Activated CD8-positive, alpha-beta T cell treated with anti-CD3 and anti-CD28 coated beads for 36 hours (primary cell): Measurements from ENCODE around the gene PTPRJ. TPM values are rescaled to one million over a fixed set of nuclear protein-coding genes. Genes with fewer than 3 reads are reported as not detected.
A peak's percentile ranks its signal among the peaks of the same experiment; 100 is the strongest.

Source experiments
- ATAC-seq: fragments of 200-7000 bp; cut with Tn5 transposase; one replicate; pipeline ENCODE4 v1.10.0; 2021; ENCODE audit warnings: mild to moderate bottlenecking, moderate library complexity
- CTCF ChIA-PET: fragments of 350-600 bp; sonication (Branson Sonifier 250); formaldehyde crosslinking; loops from one replicate; lab custom pipeline; 2021; ENCODE audit warnings: antibody characterized with exemption; lab: Charles Lee
- POLR2A ChIA-PET: fragments of 350-600 bp; sonication (Branson Sonifier 250); formaldehyde crosslinking; loops from one replicate; lab custom pipeline; 2021; ENCODE audit warnings: antibody characterized with exemption; lab: Charles Lee
- DNase-seq: peaks from one replicate; pipeline ENCODE4 v3.0.0-alpha.2; 2020
- H3K27ac Mint-ChIP-seq: one replicate; pipeline ENCODE4 v1.8.0; 2021; ENCODE audit warnings: mild to moderate bottlenecking, mixed read lengths
- H3K27me3 Mint-ChIP-seq: one replicate; pipeline ENCODE4 v1.8.0; 2021; ENCODE audit warnings: mixed read lengths
- H3K36me3 Mint-ChIP-seq: one replicate; pipeline ENCODE4 v1.8.0; 2021; ENCODE audit warnings: low read depth, mixed read lengths
- H3K4me1 Mint-ChIP-seq: one replicate; pipeline ENCODE4 v1.8.0; 2021; ENCODE audit warnings: low read depth, mixed read lengths
- H3K4me3 Mint-ChIP-seq: one replicate; pipeline ENCODE4 v1.8.0; 2021; ENCODE audit warnings: mild to moderate bottlenecking, moderate library complexity, mixed read lengths
- H3K9me3 Mint-ChIP-seq: one replicate; pipeline ENCODE4 v1.8.0; 2021; ENCODE audit warnings: mixed read lengths
- intact Hi-C: fragments of 100-400 bp; cut with micrococcal nuclease; formaldehyde crosslinking; loops from one replicate; pipeline ENCODE4 v1.10.0; 2022
- total RNA-seq, 2 experiments: library from RNA; stranded (reverse); gene quantifications; one replicate each; pipeline ENCODE4 v1.2.3, GENCODE V29; 2021
- TF ChIP-seq, protein P1 (sequence below): fragments of 200-600 bp; IDR thresholded peaks from one replicate; pipeline ENCODE4 v1.8.0; 2022; ENCODE audit warnings: antibody characterized with exemption, mild to moderate bottlenecking

Gene PTPRJ
- total RNA-seq, 2 experiments from 2014 or later, result 21.5 to 23.4 TPM

DNA sequence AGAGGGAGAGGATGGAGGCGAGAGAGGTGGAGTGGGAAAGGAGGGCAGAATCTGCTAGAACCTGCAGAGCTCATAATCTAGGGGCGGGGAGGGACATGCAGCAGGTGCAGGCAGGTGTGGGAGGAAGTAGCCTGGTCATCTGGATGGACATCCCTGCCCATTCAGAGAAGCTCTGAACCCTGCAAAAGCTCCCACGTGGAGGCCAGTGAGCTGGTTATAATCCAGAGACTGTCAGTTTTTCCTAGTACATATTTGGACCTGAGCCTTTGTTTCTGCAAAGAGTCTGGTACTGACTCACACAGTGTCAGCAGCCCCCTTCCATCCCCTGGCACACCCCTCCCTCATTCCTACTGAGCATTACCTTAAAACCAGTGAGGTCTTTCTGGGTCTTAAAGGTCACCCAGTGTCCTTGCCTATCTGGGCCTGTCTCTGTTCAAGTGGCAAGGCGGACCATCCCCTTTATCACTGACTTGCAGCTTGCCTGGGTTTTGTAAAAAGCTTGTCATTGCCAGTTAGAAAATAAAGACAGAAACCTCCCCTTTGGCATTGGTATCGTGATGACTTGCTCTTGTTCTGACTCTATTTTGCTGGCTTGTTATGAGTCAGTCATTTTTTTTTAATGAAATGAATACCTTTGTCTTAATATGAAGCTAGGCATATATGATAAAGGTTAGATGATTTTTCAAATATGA is 26.1 kb downstream of the PTPRJ start:
- Mint-ChIP-seq H3K27me3 (no peaks in the 10 kb centered on the region), H3K4me3 (peak overlapping the region; percentile 57), H3K27ac (peak overlapping the region; percentile 98), H3K36me3 (peaks cover 2% of the 10 kb centered on the region), H3K4me1 (peaks cover 75% of the 10 kb centered on the region), H3K9me3 (no peaks in the 10 kb centered on the region)
- ATAC-seq, result peak; percentile 29
- intact Hi-C loops, result loop anchor here (1.0 to 5.0 kb wide), 4 partner anchors 51 to 103 kb away; no protein-coding TSS in a partner anchor
- TF ChIP-seq, protein P1, sequence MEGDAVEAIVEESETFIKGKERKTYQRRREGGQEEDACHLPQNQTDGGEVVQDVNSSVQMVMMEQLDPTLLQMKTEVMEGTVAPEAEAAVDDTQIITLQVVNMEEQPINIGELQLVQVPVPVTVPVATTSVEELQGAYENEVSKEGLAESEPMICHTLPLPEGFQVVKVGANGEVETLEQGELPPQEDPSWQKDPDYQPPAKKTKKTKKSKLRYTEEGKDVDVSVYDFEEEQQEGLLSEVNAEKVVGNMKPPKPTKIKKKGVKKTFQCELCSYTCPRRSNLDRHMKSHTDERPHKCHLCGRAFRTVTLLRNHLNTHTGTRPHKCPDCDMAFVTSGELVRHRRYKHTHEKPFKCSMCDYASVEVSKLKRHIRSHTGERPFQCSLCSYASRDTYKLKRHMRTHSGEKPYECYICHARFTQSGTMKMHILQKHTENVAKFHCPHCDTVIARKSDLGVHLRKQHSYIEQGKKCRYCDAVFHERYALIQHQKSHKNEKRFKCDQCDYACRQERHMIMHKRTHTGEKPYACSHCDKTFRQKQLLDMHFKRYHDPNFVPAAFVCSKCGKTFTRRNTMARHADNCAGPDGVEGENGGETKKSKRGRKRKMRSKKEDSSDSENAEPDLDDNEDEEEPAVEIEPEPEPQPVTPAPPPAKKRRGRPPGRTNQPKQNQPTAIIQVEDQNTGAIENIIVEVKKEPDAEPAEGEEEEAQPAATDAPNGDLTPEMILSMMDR, result no peak
- DNase-seq, result peak; percentile 78
- ChIA-PET CTCF (interaction anchor here (0.8 to 4.2 kb wide), 7 partner anchors 10 to 102 kb away, joined by 3 to 23 read pairs (median 9); no protein-coding TSS in a partner anchor), POLR2A (interaction anchor here (0.6 to 5.4 kb wide), 14 partner anchors 9 to 103 kb away, joined by 3 to 44 read pairs (median 4); partner anchors contain the start of gene PTPRJ)

DNA sequence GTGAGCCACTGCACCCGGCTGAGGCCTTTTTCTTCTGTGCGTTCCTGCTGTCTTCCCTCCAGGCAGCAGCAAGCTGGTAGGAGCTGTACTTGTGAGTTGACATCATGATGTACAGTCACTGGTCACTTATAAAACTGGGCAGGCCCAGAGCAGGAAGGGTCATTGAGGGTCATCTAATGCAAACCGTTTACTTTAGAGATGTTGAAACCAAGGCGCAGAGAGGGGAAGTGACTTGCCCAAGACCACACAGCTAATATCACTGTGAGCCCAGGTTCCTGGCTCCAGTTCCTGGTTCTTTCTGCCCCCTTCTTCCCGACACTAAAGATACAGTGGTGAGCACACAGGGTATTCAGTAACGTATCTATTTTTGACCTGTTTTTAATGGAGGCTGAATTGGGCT is 27.3 kb downstream of the PTPRJ start:
- DNase-seq, result no peak
- H3K27ac Mint-ChIP-seq, result peak overlapping the region; percentile 98
- intact Hi-C loops, result loop anchor here (5.0 kb wide), 3 partner anchors 50 to 70 kb away; no protein-coding TSS in a partner anchor
- no peak overlapping the region for H3K4me3 Mint-ChIP-seq
- ChIA-PET CTCF (interaction anchor here (1.6 to 4.2 kb wide), 2 partner anchors 8 to 101 kb away, joined by 5 to 23 read pairs; no protein-coding TSS in a partner anchor), POLR2A (interaction anchor here (0.6 to 5.4 kb wide), 7 partner anchors 10 to 429 kb away, joined by 3 to 44 read pairs (median 5); partner anchors contain the start of genes KBTBD4 and NDUFS3)
- TF ChIP-seq, protein P1, result no peak
- H3K27me3 Mint-ChIP-seq, result no peaks in the 10 kb centered on the region
- no peaks in the 10 kb centered on the region for H3K9me3 Mint-ChIP-seq
- ATAC-seq, result no peak
- peaks cover 6% of the 10 kb centered on the region for H3K36me3 Mint-ChIP-seq
- H3K4me1 Mint-ChIP-seq, result peaks cover 78% of the 10 kb centered on the region

DNA sequence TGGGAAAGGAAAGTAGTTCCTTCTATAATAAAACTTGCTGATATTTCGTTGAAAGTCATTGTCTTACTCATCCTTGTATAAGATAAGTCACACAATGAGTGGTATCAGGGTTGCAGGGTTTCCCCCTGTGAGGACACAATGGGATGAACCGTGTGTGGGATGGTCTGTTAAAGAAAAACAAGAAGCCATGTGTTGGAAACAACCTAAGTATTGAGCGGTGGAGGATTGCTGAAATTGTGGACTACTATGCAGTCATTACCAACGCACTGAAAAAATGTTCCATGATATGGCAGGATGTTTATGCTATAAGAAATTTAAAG is 28.6 kb downstream of the PTPRJ start:
- Mint-ChIP-seq H3K36me3 (peaks cover 8% of the 10 kb centered on the region), H3K4me3 (peak overlapping the region; percentile 37), H3K27ac (peak overlapping the region; percentile 90), H3K9me3 (no peaks in the 10 kb centered on the region), H3K4me1 (peaks cover 85% of the 10 kb centered on the region), H3K27me3 (no peaks in the 10 kb centered on the region)
- DNase-seq (peak; percentile 92), ATAC-seq (peak; percentile 34)
- POLR2A ChIA-PET, result interaction anchor here (1.0 to 5.4 kb wide), 6 partner anchors 9 to 64 kb away, joined by 3 to 44 read pairs (median 3); no protein-coding TSS in a partner anchor
- TF ChIP-seq, protein P1, result no peak
- CTCF ChIA-PET, result interaction anchor here (1.6 to 2.3 kb wide), 3 partner anchors 10 to 100 kb away, joined by 4 to 12 read pairs (median 11); no protein-coding TSS in a partner anchor
- intact Hi-C loops, result loop anchor here (5.0 kb wide), 3 partner anchors 48 to 72 kb away; no protein-coding TSS in a partner anchor

DNA sequence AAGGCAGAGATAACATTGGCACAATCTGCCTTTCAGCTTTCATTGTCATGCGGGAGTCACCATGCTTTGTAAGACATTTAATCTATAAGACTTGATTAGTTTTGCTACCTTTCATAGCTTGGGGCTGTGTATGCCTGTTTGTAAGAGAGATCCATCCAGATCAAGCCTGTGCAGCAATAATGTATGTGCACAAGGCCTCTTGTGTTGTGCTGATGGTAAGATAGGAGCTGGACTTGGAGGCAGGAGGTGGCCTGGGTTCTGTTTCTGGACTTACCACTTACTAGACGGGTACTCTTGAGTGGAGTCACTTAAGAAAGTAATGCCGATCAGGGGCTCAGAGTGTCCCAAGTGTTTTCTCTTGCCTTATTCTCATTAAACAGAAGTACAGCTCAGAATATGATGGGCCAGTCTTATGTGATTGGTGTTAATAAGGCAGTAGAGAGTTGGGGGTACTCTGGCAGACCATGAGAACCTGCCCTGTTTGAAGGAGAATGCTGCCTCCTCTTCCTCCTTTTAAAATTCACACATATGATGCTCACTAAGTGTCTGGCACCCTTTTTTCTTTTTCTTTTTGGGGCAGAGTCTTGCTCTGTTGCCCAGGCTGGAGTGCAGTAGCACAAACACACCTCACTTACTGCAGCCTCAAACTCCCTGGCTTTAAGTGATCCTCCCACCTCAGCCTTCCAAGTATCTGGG is 30.9 kb downstream of the PTPRJ start:
- Mint-ChIP-seq H3K27ac (peak overlapping the region; percentile 97), H3K4me3 (peak overlapping the region; percentile 52), H3K9me3 (no peaks in the 10 kb centered on the region), H3K27me3 (no peaks in the 10 kb centered on the region), H3K4me1 (peaks cover 82% of the 10 kb centered on the region), H3K36me3 (peaks cover 14% of the 10 kb centered on the region)
- intact Hi-C loops, result no loop called here
- CTCF ChIA-PET, result no interaction called here
- TF ChIP-seq, protein P1, result no peak
- ATAC-seq (peak; percentile 2), DNase-seq (no peak)
- POLR2A ChIA-PET, result interaction anchor here (0.9 to 5.4 kb wide), 5 partner anchors 9 to 96 kb away, joined by 3 to 25 read pairs (median 4); no protein-coding TSS in a partner anchor
